Measurements from ENCODE around the gene GABPB2.

- no peak for TF ChIP-seq CTCF (IDR thresholded peaks at IDR 0.05; ENCODE audit: low read length)
- TF ChIP-seq EZH2 (optimal IDR thresholded peaks at IDR 0.05; ENCODE audit: low read depth, low read length) = no peak
- no peak for TF ChIP-seq EZH2phosphoT487 (IDR thresholded peaks at IDR 0.05; ENCODE audit: low read length)
Measured at GRCh38 chr1:151058692-151059091, 11.9 kb upstream of the GABPB2 start.
